SK-N-SH (cell line): Measurements from ENCODE around the gene AKAP6. TPM values are rescaled to one million over a fixed set of nuclear protein-coding genes. Genes with fewer than 3 reads are reported as not detected.

Experiments used
- CTCF ChIA-PET: fragments of 300-600, 350-600 bp; formaldehyde crosslinking; extraction: SDS; loops from one replicate; lab custom pipeline; 2021; lab: Yijun Ruan, JAX
- POLR2A ChIA-PET: fragments of 350-600 bp; sonication (Branson Sonifier 250); formaldehyde crosslinking; extraction: SDS; loops from one replicate; lab custom pipeline; 2020; ENCODE audit warnings: antibody characterized with exemption, inconsistent platforms; lab: Yijun Ruan, JAX
- DNase-seq: peaks from one replicate; pipeline ENCODE4 v3.0.0; 2012
- H2AFZ ChIP-seq: fragments of 200-600 bp; sonication (generic); 2 replicates; pipeline ENCODE4 v1.8.1; 2016; ENCODE audit warnings: antibody characterized with exemption, mild to moderate bottlenecking, low read depth
- H3F3A ChIP-seq: fragments of 200-600 bp; sonication (generic); replicated peaks from 2 replicates; pipeline ENCODE3; 2016; ENCODE audit warnings: antibody characterized with exemption, mild to moderate bottlenecking; ENCODE audit not compliant: insufficient read depth
- H3K27ac ChIP-seq, 2 experiments: fragments of 200-500 bp in 1 of 2; fragments of 200-600 bp in 1 of 2; sonication (Bioruptor generic) in 1 of 2; sonication (generic), shearing (Covaris generic) in 1 of 2; 2 replicates each; pipeline versions ENCODE4 v1.5.1 to v1.6.1; 2014 to 2016; ENCODE audit warnings: low read depth in 2 of 2, inconsistent platforms in 1 of 2, low read length in 1 of 2, mild to moderate bottlenecking in 1 of 2, mixed read lengths in 1 of 2
- H3K27me3 ChIP-seq: fragments of 200-600 bp; sonication (generic), shearing (Covaris generic); 2 replicates; pipeline ENCODE4 v1.6.1; 2016; ENCODE audit warnings: mixed run types; ENCODE audit not compliant: insufficient read depth
- H3K36me3 ChIP-seq, 2 experiments: fragments of 200-500 bp in 1 of 2; fragments of 200-600 bp in 1 of 2; sonication (Bioruptor generic) in 1 of 2; sonication (generic) in 1 of 2; replicated peaks in 1 of 2; 2 replicates each; pipeline versions ENCODE3 to v1.5.1; 2014 to 2016; ENCODE audit warnings: low read length in 1 of 2, mild to moderate bottlenecking in 1 of 2; ENCODE audit not compliant: insufficient read depth in 2 of 2, control insufficient read depth in 1 of 2
- H3K4me1 ChIP-seq, 2 experiments: fragments of 200-500 bp in 1 of 2; fragments of 200-600 bp in 1 of 2; sonication (Bioruptor generic) in 1 of 2; sonication (generic), shearing (Covaris generic) in 1 of 2; 2 replicates each; pipeline versions ENCODE4 v1.5.1 to v1.6.1; 2014 to 2016; ENCODE audit warnings: low read depth in 1 of 2, low read length in 1 of 2, mixed run types in 1 of 2; ENCODE audit not compliant: insufficient read depth in 2 of 2, control insufficient read depth in 1 of 2
- H3K4me2 ChIP-seq: fragments of 200-600 bp; sonication (generic), shearing (Covaris generic); 2 replicates; pipeline ENCODE4 v1.6.1; 2017; ENCODE audit warnings: mixed run types
- H3K4me3 ChIP-seq, 2 experiments: fragments of 200-500 bp in 1 of 2; fragments of 200-600 bp in 1 of 2; sonication (Bioruptor generic) in 1 of 2; sonication (generic), shearing (Covaris generic) in 1 of 2; 2 replicates each; pipeline versions ENCODE4 v1.5.1 to v1.8.1; 2014 to 2016; ENCODE audit warnings: low read depth in 2 of 2, inconsistent platforms in 1 of 2, low read length in 1 of 2, mild to moderate bottlenecking in 1 of 2, mixed read lengths in 1 of 2, moderate library complexity in 1 of 2
- H3K79me2 ChIP-seq: fragments of 200-600 bp; sonication (generic); 2 replicates; pipeline ENCODE4 v1.8.1; 2017; ENCODE audit warnings: mild to moderate bottlenecking; ENCODE audit not compliant: insufficient read depth
- H3K9ac ChIP-seq: fragments of 200-600 bp; sonication (generic); 2 replicates; pipeline ENCODE4 v1.6.1; 2017; ENCODE audit warnings: mixed run types
- H3K9me2 ChIP-seq: fragments of 200-600 bp; sonication (generic); 2 replicates; pipeline ENCODE4 v1.6.1; 2017; ENCODE audit warnings: mixed run types
- H3K9me3 ChIP-seq: fragments of 200-600 bp; sonication (generic); 2 replicates; pipeline ENCODE4 v1.6.1; 2017; ENCODE audit warnings: mixed run types, mild to moderate bottlenecking, moderate library complexity
- H4K20me1 ChIP-seq: fragments of 200-600 bp; sonication (generic); 2 replicates; pipeline ENCODE4 v1.6.1; 2017; ENCODE audit warnings: mild to moderate bottlenecking, mixed run types; ENCODE audit not compliant: insufficient read depth
- CHD2 ChIP-seq: fragments of 150-350 bp; IDR thresholded peaks from 2 replicates; pipeline ENCODE4 v1.6.1; 2018; ENCODE audit warnings: low read length; ENCODE audit not compliant: partially characterized antibody
- EZH2phosphoT487 ChIP-seq: fragments of 200-600 bp; sonication (generic); IDR thresholded peaks from 2 replicates; pipeline ENCODE4 v1.6.1; 2017; ENCODE audit warnings: low read depth, mixed run types, mild to moderate bottlenecking, antibody characterized with exemption, moderate library complexity, borderline replicate concordance
- FOXJ3 ChIP-seq: sonication (generic); formaldehyde crosslinking; IDR thresholded peaks from 2 replicates; pipeline ENCODE4 v1.5.1; 2020; ENCODE audit warnings: mild to moderate bottlenecking, missing genetic modification reagents
- FOXM1 ChIP-seq: IDR thresholded peaks from 2 replicates; pipeline ENCODE4 v1.4.0; 2012; ENCODE audit warnings: low read depth, mild to moderate bottlenecking
- GABPA ChIP-seq: IDR thresholded peaks from 2 replicates; pipeline ENCODE4 v1.4.0; 2012; ENCODE audit warnings: low read depth, mild to moderate bottlenecking
- GATA2 ChIP-seq: sonication (generic); formaldehyde crosslinking; IDR thresholded peaks from 2 replicates; pipeline ENCODE4 v1.5.0; 2020; ENCODE audit warnings: mild to moderate bottlenecking, missing genetic modification reagents
- IRF3 ChIP-seq: fragments of 150-350 bp; IDR thresholded peaks from 2 replicates; pipeline ENCODE4 v1.6.1; 2016; ENCODE audit warnings: mild to moderate bottlenecking, low read depth, low read length
- MEF2A ChIP-seq: IDR thresholded peaks from 2 replicates; pipeline ENCODE4 v1.4.0; 2012; ENCODE audit warnings: low read depth, borderline replicate concordance
- NFIC ChIP-seq: IDR thresholded peaks from 2 replicates; pipeline ENCODE4 v1.4.0; 2012; ENCODE audit warnings: borderline replicate concordance
- PBX3 ChIP-seq: IDR thresholded peaks from 2 replicates; pipeline ENCODE4; 2012
- RAD21 ChIP-seq: IDR thresholded peaks from 2 replicates; pipeline ENCODE4 v1.6.1; 2012; ENCODE audit warnings: mild to moderate bottlenecking, low read length
- RCOR1 ChIP-seq: fragments of 150-350 bp; IDR thresholded peaks from 2 replicates; pipeline ENCODE4 v1.6.1; 2017; ENCODE audit warnings: antibody characterized with exemption, low read length
- RFX5 ChIP-seq: IDR thresholded peaks from 2 replicates; pipeline ENCODE4 v1.6.1; 2012; ENCODE audit warnings: mild to moderate bottlenecking, improper control_type of control experiment, low read length
- SIN3A ChIP-seq: IDR thresholded peaks from 2 replicates; pipeline ENCODE4 v1.6.1; 2012; ENCODE audit warnings: low read depth, mild to moderate bottlenecking, low read length, moderate library complexity, borderline replicate concordance
- TAF1 ChIP-seq: IDR thresholded peaks from 2 replicates; pipeline ENCODE4 v1.6.1; 2012; ENCODE audit warnings: low read depth, mild to moderate bottlenecking, low read length, moderate library complexity, borderline replicate concordance
- USF1 ChIP-seq: IDR thresholded peaks from 2 replicates; pipeline ENCODE4 v1.4.0; 2012; ENCODE audit warnings: low read depth, borderline replicate concordance
- USF2 ChIP-seq: fragments of 150-350 bp; IDR thresholded peaks from 2 replicates; pipeline ENCODE4 v1.6.1; 2017; ENCODE audit warnings: antibody characterized with exemption, low read length, low read depth, borderline replicate concordance
- YY1 ChIP-seq: IDR thresholded peaks from 2 replicates; pipeline ENCODE4 v1.4.0; 2012; ENCODE audit warnings: low read depth, mild to moderate bottlenecking
- WGBS: methylation state at CpG from one replicate; pipeline ENCODE4 v1.1.6; 2017; ENCODE audit warnings: low lambda C conversion rate; 5-methylcytosine and 5-hydroxymethylcytosine counted together
- polyA plus RNA-seq, 3 experiments: library from polyadenylated mRNA; depleted of rRNA; stranded (reverse); fragments of >200 nt; gene quantifications; 2 replicates each; pipeline ENCODE4 v1.2.3, GENCODE V29; 2012
- TF ChIP-seq, protein P1 (sequence below): IDR thresholded peaks from 2 replicates; pipeline ENCODE4 v1.4.0; 2012; ENCODE audit warnings: low read depth

Gene AKAP6
- polyA plus RNA-seq, 1 of the 3 experiments (the other 2 are of a cell fraction), result 1.7 TPM

DNA sequence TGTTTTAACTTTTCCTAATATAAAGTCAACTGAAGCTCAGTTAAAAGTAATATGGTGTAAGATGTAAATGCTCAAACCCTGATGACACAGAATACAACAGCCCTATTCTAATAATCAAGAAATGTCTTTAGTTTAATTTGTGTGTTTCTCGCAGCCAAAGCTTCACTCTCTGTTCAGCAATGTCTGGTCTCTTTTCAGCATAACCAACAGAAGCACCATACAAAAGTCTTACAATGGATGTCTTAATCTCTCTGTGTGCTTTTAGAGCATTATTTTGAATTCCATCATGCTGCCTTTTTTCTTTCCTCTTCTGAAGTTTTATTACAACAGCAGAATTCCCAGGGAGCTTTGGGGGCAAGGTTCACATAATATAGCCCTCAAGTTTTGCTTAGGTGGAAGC lies 399.4 kb downstream of the AKAP6 start:
- ChIA-PET POLR2A (no interaction called here), CTCF (no interaction called here)
- DNase-seq, result no peak
- H3K4me1 ChIP-seq, result peaks cover 0 to 13% of the 10 kb centered on the region in 2 experiments; a peak in 2 of 4 replicates
- no peak overlapping the region for H3K27ac ChIP-seq
- H3K36me3 ChIP-seq, result peaks cover 0 to 2% of the 10 kb centered on the region in 2 experiments
- WGBS, result 80% methylated on average over 1 of the region's 1 CpG
- H3K79me2 ChIP-seq, result no peaks in the 10 kb centered on the region
- no peak overlapping the region for H3K4me2 ChIP-seq
- H4K20me1 ChIP-seq, result no peaks in the 10 kb centered on the region
- no peak overlapping the region for H2AFZ ChIP-seq
- H3K9me2 ChIP-seq, result no peaks in the 10 kb centered on the region
- peaks cover 18% of the 10 kb centered on the region for H3F3A ChIP-seq
- no peak overlapping the region for H3K9ac ChIP-seq
- no peaks in the 10 kb centered on the region for H3K9me3 ChIP-seq
- H3K4me3 ChIP-seq, result no peak overlapping the region
- no peaks in the 10 kb centered on the region for H3K27me3 ChIP-seq
- TF ChIP-seq CHD2 (no peak), USF1 (no peak), RAD21 (no peak), NFIC (no peak), IRF3 (no peak), RCOR1 (no peak), MEF2A (no peak), FOXJ3 (CRISPR knock-in tag) (no peak), TAF1 (no peak), USF2 (no peak), FOXM1 (no peak)
- TF ChIP-seq, protein P1, sequence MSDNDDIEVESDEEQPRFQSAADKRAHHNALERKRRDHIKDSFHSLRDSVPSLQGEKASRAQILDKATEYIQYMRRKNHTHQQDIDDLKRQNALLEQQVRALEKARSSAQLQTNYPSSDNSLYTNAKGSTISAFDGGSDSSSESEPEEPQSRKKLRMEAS, result no peak

DNA sequence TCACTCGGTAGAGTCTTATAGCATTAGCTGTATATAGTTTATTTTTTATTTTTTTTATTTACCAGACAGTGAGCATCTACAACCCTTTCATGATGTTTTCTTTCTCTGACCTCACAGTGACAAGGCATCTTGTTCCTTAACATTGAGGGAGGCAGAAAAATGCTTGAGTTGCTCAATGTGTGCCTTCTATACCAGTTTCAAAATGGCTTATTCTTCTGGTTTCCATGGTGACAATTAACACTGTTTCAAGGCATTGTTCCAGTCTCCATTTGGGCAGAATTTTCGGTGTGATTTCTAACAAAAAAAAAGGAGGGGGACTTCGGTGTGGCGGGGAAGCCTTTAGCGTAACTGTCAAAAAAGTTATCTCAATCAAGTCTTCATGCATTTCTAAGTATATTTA lies 399.9 kb downstream of the AKAP6 start:
- H3K4me1 ChIP-seq, result peaks cover 0 to 11% of the 10 kb centered on the region in 2 experiments; a peak in 2 of 4 replicates
- POLR2A ChIA-PET, result no interaction called here
- no peak overlapping the region for H3K9ac ChIP-seq
- peaks cover 0 to 2% of the 10 kb centered on the region in 2 experiments for H3K36me3 ChIP-seq
- CTCF ChIA-PET, result no interaction called here
- no peak for DNase-seq
- no peaks in the 10 kb centered on the region for H3K79me2 ChIP-seq
- peaks cover 18% of the 10 kb centered on the region for H3F3A ChIP-seq
- H3K9me3 ChIP-seq, result no peaks in the 10 kb centered on the region
- no peaks in the 10 kb centered on the region for H4K20me1 ChIP-seq
- TF ChIP-seq SIN3A (no peak), RFX5 (no peak), FOXM1 (no peak), GABPA (no peak), TAF1 (no peak), EZH2phosphoT487 (no peak), USF2 (no peak), GATA2 (CRISPR knock-in tag) (no peak), CHD2 (no peak), PBX3 (no peak), MEF2A (no peak), YY1 (no peak), NFIC (no peak)
- TF ChIP-seq, protein P1, result no peak
- TF ChIP-seq, all 33 proteins: peak for 0
- H3K9me2 ChIP-seq, result no peaks in the 10 kb centered on the region
- no peak overlapping the region for H2AFZ ChIP-seq
- WGBS, result 88% methylated on average over 5 of the region's 5 CpGs
- H3K4me2 ChIP-seq, result no peak overlapping the region
- no peaks in the 10 kb centered on the region for H3K27me3 ChIP-seq
- H3K27ac ChIP-seq, result no peak overlapping the region
- H3K4me3 ChIP-seq, result no peak overlapping the region
